Left ventricle myocardium inferior (tissue), 1 donor: Measurements from ENCODE around the gene PTMA. TPM values are rescaled to one million over a fixed set of nuclear protein-coding genes. Genes with fewer than 3 reads are reported as not detected.

Source experiments
- DNase-seq: peaks from one replicate; pipeline ENCODE4 v3.0.0-alpha.2; 2020
- H3K27ac ChIP-seq: fragments of 200-600 bp; replicated peaks from 2 replicates; pipeline ENCODE4 v1.8.0; 2021
- H3K27me3 ChIP-seq: fragments of 200-600 bp; 2 replicates; pipeline ENCODE4 v1.8.0; 2021; ENCODE audit warnings: low read depth
- H3K36me3 ChIP-seq: fragments of 200-600 bp; 2 replicates; pipeline ENCODE4 v1.8.0; 2021
- H3K4me1 ChIP-seq: fragments of 200-600 bp; 2 replicates; pipeline ENCODE4 v1.8.0; 2021
- H3K4me3 ChIP-seq: fragments of 200-600 bp; 2 replicates; pipeline ENCODE4 v1.8.0; 2021; ENCODE audit warnings: mild to moderate bottlenecking, moderate library complexity
- H3K9me3 ChIP-seq: fragments of 200-600 bp; replicated peaks from 2 replicates; pipeline ENCODE4 v1.8.0; 2021
- CTCF ChIP-seq: fragments of 200-600 bp; IDR thresholded peaks from 2 replicates; pipeline ENCODE4 v1.8.0; 2021; ENCODE audit warnings: antibody characterized with exemption, mild to moderate bottlenecking, borderline replicate concordance
- intact Hi-C: fragments of 100-400 bp; cut with micrococcal nuclease; formaldehyde crosslinking; loops from one replicate; pipeline ENCODE4 v1.11.0; 2022
- total RNA-seq: library from RNA; stranded (reverse); fragmentation: NEBNext Ultra II Directional; extraction: Animal tissue kit (Norgen Biotek cat#: 25700); gene quantifications from one replicate; pipeline ENCODE4 v1.2.1, GENCODE V29; 2021
- donor health status: DM: no; HTN: yes; CAD: no; lungs with severe emphysema.

The PTMA gene
- total RNA-seq, 1 donor from 2014 or later, result 209 TPM

GRCh38 chr2:231717281-231718171 is 9.2 kb downstream of the PTMA start:
- no peak overlapping the region for H3K4me3 ChIP-seq
- DNase-seq, result no peak
- no peak for TF ChIP-seq CTCF
- peak overlapping the region; percentile 51 for H3K27ac ChIP-seq
- no peaks in the 10 kb centered on the region for H3K9me3 ChIP-seq
- intact Hi-C loops, result loop anchor here (5.0 kb wide), 1 partner anchor 105 kb away; no protein-coding TSS in a partner anchor
- peaks cover 8% of the 10 kb centered on the region for H3K36me3 ChIP-seq
- peaks cover 44% of the 10 kb centered on the region for H3K4me1 ChIP-seq
- H3K27me3 ChIP-seq, result no peaks in the 10 kb centered on the region

DNA sequence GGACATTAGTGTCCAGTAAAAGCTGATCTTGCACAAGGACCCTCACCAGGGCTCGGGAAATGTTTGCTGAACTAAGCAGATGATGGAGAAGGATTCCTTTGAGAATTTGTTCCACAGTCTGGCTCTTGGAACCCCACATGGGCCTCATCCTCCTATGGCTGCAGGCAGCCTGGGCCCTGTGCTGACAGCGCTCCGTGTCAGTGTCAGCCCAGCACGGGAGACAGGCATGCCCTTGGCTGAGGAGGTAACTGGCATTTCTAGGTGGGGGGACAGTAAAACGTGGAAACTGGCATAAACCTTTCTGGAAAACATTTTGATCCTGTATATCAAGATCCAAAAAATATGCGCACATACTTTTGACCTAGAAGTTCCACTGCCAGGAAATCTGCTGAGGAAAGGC is 10.5 kb downstream of the PTMA start:
- H3K27me3 ChIP-seq, result no peaks in the 10 kb centered on the region
- DNase-seq, result no peak
- intact Hi-C loops, result loop anchor here (5.0 kb wide), 1 partner anchor 106 kb away; no protein-coding TSS in a partner anchor
- no peaks in the 10 kb centered on the region for H3K36me3 ChIP-seq
- TF ChIP-seq CTCF, result no peak
- peaks cover 34% of the 10 kb centered on the region for H3K4me1 ChIP-seq
- no peaks in the 10 kb centered on the region for H3K9me3 ChIP-seq
- no peak overlapping the region for H3K4me3 ChIP-seq
- no peak overlapping the region for H3K27ac ChIP-seq

DNA sequence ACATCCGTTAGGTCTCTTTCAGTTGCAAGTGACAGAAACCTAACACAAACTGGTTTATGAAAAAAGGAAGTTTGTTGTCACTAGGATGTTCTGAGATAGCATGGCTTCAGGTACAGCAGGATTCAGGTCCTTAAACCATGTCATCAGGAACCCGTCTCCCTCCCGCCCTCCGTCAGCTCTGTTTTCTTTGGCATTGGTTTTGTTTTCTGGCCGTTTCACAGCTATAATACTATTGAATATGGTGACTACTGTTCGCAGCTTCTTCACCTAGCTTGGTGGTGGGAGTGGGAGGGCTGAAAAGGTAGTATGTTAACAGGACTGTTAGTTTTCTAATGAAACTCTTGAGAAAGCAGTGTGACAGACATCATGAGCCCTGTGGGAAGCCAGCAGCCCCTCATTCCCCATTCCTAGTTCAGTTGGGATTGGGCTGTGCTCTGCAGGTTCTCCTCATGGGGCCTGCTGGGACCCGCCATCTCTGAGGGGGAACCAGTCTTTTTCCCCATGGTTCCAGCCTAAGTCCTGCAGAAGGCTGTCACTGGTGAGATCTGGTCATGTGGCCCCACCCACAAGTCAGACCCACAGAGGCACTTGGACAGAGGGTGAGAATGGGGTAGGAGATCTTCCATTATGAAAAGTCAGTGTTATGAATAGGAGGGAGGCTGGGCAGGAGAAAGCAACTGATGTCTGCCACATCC is 12.1 kb downstream of the PTMA start:
- Histone ChIP-seq H3K4me1 (peaks cover 18% of the 10 kb centered on the region), H3K4me3 (no peak overlapping the region), H3K27ac (no peak overlapping the region), H3K36me3 (no peaks in the 10 kb centered on the region), H3K27me3 (no peaks in the 10 kb centered on the region), H3K9me3 (no peaks in the 10 kb centered on the region)
- no peak for TF ChIP-seq CTCF
- intact Hi-C loops, result no loop called here
- no peak for DNase-seq

GRCh38 chr2:231720987-231721966 is 13.0 kb downstream of the PTMA start:
- Histone ChIP-seq H3K4me3 (no peak overlapping the region), H3K27me3 (no peaks in the 10 kb centered on the region), H3K27ac (no peak overlapping the region), H3K9me3 (no peaks in the 10 kb centered on the region), H3K4me1 (peaks cover 23% of the 10 kb centered on the region), H3K36me3 (no peaks in the 10 kb centered on the region)
- TF ChIP-seq CTCF, result no peak
- intact Hi-C loops, result no loop called here
- DNase-seq, result no peak
